H1 (cell line): Measurements from ENCODE around the gene MACIR. TPM values are rescaled to one million over a fixed set of nuclear protein-coding genes. Genes with fewer than 3 reads are reported as not detected.

ENCODE experiments used
- CTCF ChIA-PET: fragments of 300-600 bp; sonication (Branson Sonifier 250); formaldehyde crosslinking; loops from one replicate; lab custom pipeline; 2021; ENCODE audit not compliant: partially characterized antibody; lab: Charles Lee
- POLR2A ChIA-PET: fragments of 300-600 bp; sonication (Branson Sonifier 250); formaldehyde crosslinking; loops from one replicate; lab custom pipeline; 2021; ENCODE audit warnings: inconsistent platforms; ENCODE audit not compliant: partially characterized antibody; lab: Charles Lee
- DNase-seq, 2 experiments: peaks; one replicate each; pipeline versions ENCODE4 v3.0.0 to v3.0.0-alpha.2; 2010 to 2022; ENCODE audit warnings: low spot score in 2 of 2, low read depth in 1 of 2, mixed read lengths in 1 of 2
- FAIRE-seq: peaks from 2 replicates; lab custom pipeline; 2011; peaks lifted over from hg19 to GRCh38; lab: Jason Lieb, UNC
- H2AFZ ChIP-seq: 2 replicates; pipeline ENCODE4 v1.8.1; 2012; ENCODE audit warnings: low read length, inconsistent platforms
- H2AK5ac ChIP-seq: 2 replicates; pipeline ENCODE4 v1.6.1; 2013; ENCODE audit warnings: low read depth, low read length
- H2BK120ac ChIP-seq: replicated peaks from 2 replicates; pipeline ENCODE3; 2013; ENCODE audit warnings: low read depth, low read length, inconsistent platforms
- H2BK12ac ChIP-seq: 2 replicates; pipeline ENCODE4 v1.6.1; 2013; ENCODE audit warnings: low read depth, low read length
- H2BK15ac ChIP-seq: 2 replicates; pipeline ENCODE4 v1.6.1; 2013; ENCODE audit warnings: low read length
- H2BK20ac ChIP-seq: 2 replicates; pipeline ENCODE4 v1.6.1; 2013; ENCODE audit warnings: low read length
- H2BK5ac ChIP-seq: 2 replicates; pipeline ENCODE4 v1.6.1; 2013; ENCODE audit warnings: low read depth, low read length
- H3K14ac ChIP-seq: 2 replicates; pipeline ENCODE4 v1.6.1; 2013; ENCODE audit warnings: inconsistent platforms; ENCODE audit not compliant: insufficient read length
- H3K18ac ChIP-seq: 2 replicates; pipeline ENCODE4 v1.6.1; 2013; ENCODE audit warnings: low read length; ENCODE audit errors: extremely low read depth
- H3K23ac ChIP-seq: 2 replicates; pipeline ENCODE4 v1.6.1; 2013; ENCODE audit warnings: inconsistent platforms; ENCODE audit not compliant: insufficient read length
- H3K23me2 ChIP-seq: 2 replicates; pipeline ENCODE4 v1.6.1; 2013; ENCODE audit warnings: low read depth, low read length
- H3K27ac ChIP-seq: 2 replicates; pipeline ENCODE4 v1.6.1; 2011; ENCODE audit warnings: low read depth, low read length, inconsistent platforms
- H3K27me3 ChIP-seq, 4 experiments: replicated peaks in 1 of 4; 1 replicate in 1 of 4; 2 replicates in 3 of 4; pipeline versions ENCODE4 v1.6.1 to v1.8.1; 2011 to 2013; ENCODE audit warnings: low read length in 3 of 4, mild to moderate bottlenecking in 3 of 4, inconsistent platforms in 2 of 4, mixed read lengths in 2 of 4, moderate library complexity in 1 of 4; ENCODE audit not compliant: control insufficient read depth in 3 of 4, insufficient read depth in 3 of 4; ENCODE audit errors: extremely low read depth in 1 of 4
- H3K36me3 ChIP-seq, 4 experiments: 2 replicates each; pipeline versions ENCODE4 v1.6.1 to v1.8.1; 2011 to 2013; ENCODE audit warnings: mild to moderate bottlenecking in 4 of 4, low read length in 3 of 4, moderate library complexity in 2 of 4, control low read depth in 1 of 4, inconsistent platforms in 1 of 4; ENCODE audit not compliant: insufficient read depth in 4 of 4, control insufficient read depth in 2 of 4
- H3K4ac ChIP-seq: replicated peaks from 2 replicates; pipeline ENCODE3; 2013; ENCODE audit warnings: low read length, low read depth, mixed read lengths, inconsistent platforms; ENCODE audit not compliant: insufficient read length
- H3K4me1 ChIP-seq, 4 experiments: replicated peaks in 1 of 4; 1 replicate in 1 of 4; 2 replicates in 3 of 4; pipeline versions ENCODE4 v1.6.1 to v1.8.1; 2011 to 2013; ENCODE audit warnings: low read length in 3 of 4, inconsistent platforms in 2 of 4, mixed read lengths in 1 of 4; ENCODE audit not compliant: insufficient read depth in 4 of 4, control insufficient read depth in 3 of 4
- H3K4me2 ChIP-seq, 2 experiments: 2 replicates each; pipeline versions ENCODE4 v1.6.1 to v1.8.1; 2011 to 2013; ENCODE audit warnings: low read depth in 2 of 2, low read length in 2 of 2, control low read depth in 1 of 2, inconsistent platforms in 1 of 2, mild to moderate bottlenecking in 1 of 2; ENCODE audit not compliant: insufficient read depth in 1 of 2
- H3K4me3 ChIP-seq, 4 experiments: fragments of 200-600, 300-600 bp in 1 of 4; sonication (generic), shearing (Covaris generic), sonication (Bioruptor Twin) in 1 of 4; 2 replicates each; pipeline versions ENCODE4 v1.5.1 to v1.8.1; 2011 to 2016; ENCODE audit warnings: low read length in 4 of 4, low read depth in 3 of 4, control low read depth in 2 of 4, inconsistent platforms in 2 of 4, mild to moderate bottlenecking in 2 of 4, mixed read lengths in 1 of 4, moderate library complexity in 1 of 4; ENCODE audit not compliant: insufficient read depth in 2 of 4; ENCODE audit errors: extremely low read depth in 1 of 4
- H3K56ac ChIP-seq: replicated peaks from 2 replicates; pipeline ENCODE3; 2013; ENCODE audit warnings: low read depth, mild to moderate bottlenecking, mixed read lengths, low read length, inconsistent platforms; ENCODE audit not compliant: insufficient read length
- H3K79me1 ChIP-seq: 2 replicates; pipeline ENCODE4 v1.6.1; 2013; ENCODE audit warnings: low read depth, low read length, control low read depth
- H3K79me2 ChIP-seq, 2 experiments: 2 replicates each; pipeline versions ENCODE4 v1.6.1 to v1.8.1; 2012 to 2013; ENCODE audit warnings: low read length in 2 of 2, mild to moderate bottlenecking in 2 of 2, inconsistent platforms in 1 of 2; ENCODE audit not compliant: insufficient read depth in 2 of 2, control insufficient read depth in 1 of 2
- H3K9ac ChIP-seq, 4 experiments: replicated peaks in 1 of 4; 1 replicate in 1 of 4; 2 replicates in 3 of 4; pipeline versions ENCODE4 v1.6.1 to v1.8.1; 2011 to 2013; ENCODE audit warnings: low read depth in 3 of 4, low read length in 3 of 4, control low read depth in 2 of 4, mild to moderate bottlenecking in 2 of 4, moderate library complexity in 2 of 4, inconsistent platforms in 1 of 4; ENCODE audit errors: extremely low read depth in 1 of 4
- H3K9me3 ChIP-seq, 2 experiments: 2 replicates each; pipeline versions ENCODE4 v1.6.1 to v1.8.1; 2012 to 2013; ENCODE audit warnings: mild to moderate bottlenecking in 2 of 2, moderate library complexity in 2 of 2, control low read depth in 1 of 2, inconsistent platforms in 1 of 2, low read depth in 1 of 2, low read length in 1 of 2, mixed read lengths in 1 of 2; ENCODE audit not compliant: insufficient read depth in 2 of 2
- H4K20me1 ChIP-seq, 2 experiments: replicated peaks in 1 of 2; 2 replicates each; pipeline versions ENCODE3 to v1.8.1; 2011 to 2013; ENCODE audit warnings: inconsistent platforms in 2 of 2, low read length in 2 of 2, mild to moderate bottlenecking in 1 of 2; ENCODE audit not compliant: insufficient read depth in 2 of 2, control insufficient read depth in 1 of 2
- H4K5ac ChIP-seq: 2 replicates; pipeline ENCODE4 v1.6.1; 2013; ENCODE audit warnings: low read length, low read depth, mixed read lengths, inconsistent platforms; ENCODE audit not compliant: insufficient read length
- H4K8ac ChIP-seq: 2 replicates; pipeline ENCODE4 v1.8.0; 2013; ENCODE audit warnings: mild to moderate bottlenecking, moderate library complexity, low read length, inconsistent platforms; ENCODE audit not compliant: insufficient read depth; ENCODE audit errors: extremely low read depth
- H4K91ac ChIP-seq: replicated peaks from 2 replicates; pipeline ENCODE3; 2013; ENCODE audit warnings: low read length, mixed read lengths, inconsistent platforms; ENCODE audit not compliant: insufficient read length
- CHD1 ChIP-seq: IDR thresholded peaks from 2 replicates; pipeline ENCODE4 v1.6.1; 2012; ENCODE audit warnings: low read depth, low read length, improper control_type of control experiment
- EP300 ChIP-seq, 2 experiments: IDR thresholded peaks; 1 replicate in 1 of 2; 2 replicates in 1 of 2; pipeline ENCODE4 v1.6.1; 2011 to 2012; ENCODE audit warnings: low read depth in 2 of 2, low read length in 2 of 2, mild to moderate bottlenecking in 2 of 2, borderline replicate concordance in 1 of 2, inconsistent platforms in 1 of 2, moderate library complexity in 1 of 2
- GABPA ChIP-seq: IDR thresholded peaks from 2 replicates; pipeline ENCODE4 v1.6.1; 2011; ENCODE audit warnings: mild to moderate bottlenecking, low read length, moderate library complexity, borderline replicate concordance; ENCODE audit not compliant: insufficient read depth
- HDAC6 ChIP-seq: IDR thresholded peaks from one replicate; pipeline ENCODE4 v1.7.1; 2012; ENCODE audit warnings: low read depth, mild to moderate bottlenecking, inconsistent platforms, low read length, moderate library complexity
- POLR2AphosphoS5 ChIP-seq: IDR thresholded peaks from 2 replicates; pipeline ENCODE4 v1.6.1; 2011; ENCODE audit warnings: low read depth, low read length
- RNF2 ChIP-seq: fragments of 200-900, 300-1000 bp; sonication (generic); IDR thresholded peaks from 2 replicates; pipeline ENCODE4 v1.7.1; 2016; ENCODE audit warnings: borderline replicate concordance, low read depth, mild to moderate bottlenecking, antibody characterized with exemption, low read length; ENCODE audit not compliant: poor library complexity, severe bottlenecking; ENCODE audit errors: missing control alignments
- RXRA ChIP-seq: IDR thresholded peaks from 2 replicates; pipeline ENCODE4 v1.6.1; 2011; ENCODE audit warnings: low read depth, mild to moderate bottlenecking, low read length, moderate library complexity; ENCODE audit not compliant: insufficient read depth
- SP1 ChIP-seq: IDR thresholded peaks from 2 replicates; pipeline ENCODE4 v1.6.1; 2011; ENCODE audit warnings: low read depth, low read length
- TBP ChIP-seq: IDR thresholded peaks from 2 replicates; pipeline ENCODE4 v1.6.1; 2011; ENCODE audit warnings: low read depth, low read length, improper control_type of control experiment
- YY1 ChIP-seq: IDR thresholded peaks from 2 replicates; pipeline ENCODE4 v1.6.1; 2011; ENCODE audit warnings: low read depth, mild to moderate bottlenecking, low read length
- WGBS, 2 experiments: shearing (Covaris generic) in 1 of 2; methylation state at CpG; one replicate each; pipeline versions ENCODE4 v1.1.6 to v1.1.7; 2013 to 2015; ENCODE audit warnings: low lambda C conversion rate in 2 of 2, mixed read lengths in 2 of 2, inconsistent platforms in 1 of 2, low coverage in 1 of 2, missing lambda C conversion rate in 1 of 2; ENCODE audit not compliant: insufficient replicate concordance in 2 of 2, insufficient coverage in 1 of 2, insufficient read length in 1 of 2; ENCODE audit errors: extremely low coverage in 1 of 2, missing lambda C conversion rate in 1 of 2; 5-methylcytosine and 5-hydroxymethylcytosine counted together
- polyA plus RNA-seq, 7 experiments: library from polyadenylated mRNA; depleted of rRNA in 3 of 7; stranded (reverse) in 5 of 7; unstranded in 2 of 7; fragments of >200 nt in 5 of 7; fragments of 200-250 nt in 2 of 7; gene quantifications; 1 replicate in 5 of 7; 2 replicates in 1 of 7; 4 replicates in 1 of 7; pipeline versions ENCODE4 v1.2.1 to v1.2.3, GENCODE V29; 2011 to 2013; ENCODE audit warnings: missing spikeins in 2 of 7, mixed read lengths in 2 of 7
- total RNA-seq: library from RNA; stranded (reverse); fragmentation: NEBNext Ultra II Directional; extraction: Animal tissue kit (Norgen Biotek cat#: 25700); gene quantifications from 2 replicates; pipeline ENCODE4 v1.2.1, GENCODE V29; 2021

Gene MACIR
- total and polyA plus RNA-seq, 2 of the 8 experiments (the other 6 are each of a cell fraction or from before 2014, with no cell fraction given) = 8.0 to 19.2 TPM

GRCh38 chr5:103298607-103299188 lies 40.1 kb downstream of the MACIR start:
- Histone ChIP-seq H3K23me2 (no peaks in the 10 kb centered on the region), H3K4me3 (peak overlapping the region in 1 of 4 experiments; percentile 16; a peak in 1 of 8 replicates), H3K79me1 (no peaks in the 10 kb centered on the region), H2BK12ac (no peak overlapping the region), H3K4me1 (peaks cover 0 to 9% (median 2%) of the 10 kb centered on the region in 4 experiments; a peak in 2 of 7 replicates), H3K36me3 (no peaks in the 10 kb centered on the region), H4K8ac (no peak overlapping the region), H3K79me2 (no peaks in the 10 kb centered on the region), H2AK5ac (no peak overlapping the region), H2AFZ (peak overlapping the region; percentile 48; the same call in 1 of the 2 replicates), H3K14ac (no peak overlapping the region), H3K9me3 (no peaks in the 10 kb centered on the region), H3K9ac (no peak overlapping the region), H2BK15ac (no peak overlapping the region)
- WGBS, 2 experiments = 31% methylated on average over 4 of the region's 4 CpGs; no CpG with 5 or more reads in 1 of the 2 experiments
- CTCF ChIA-PET = interaction anchor here (0.9 to 1.5 kb wide), 4 partner anchors 8 to 140 kb away, joined by 3 to 4 read pairs (median 3); no protein-coding TSS in a partner anchor
- TF ChIP-seq SP1 (no peak), POLR2AphosphoS5 (no peak), RXRA (no peak), TBP (no peak), RNF2 (no peak), YY1 (no peak), CHD1 (no peak), EP300 (IDR thresholded peaks at IDR 0.05; ENCODE audit: borderline replicate concordance in 1 of 2, low read depth in 2 of 2, low read length in 2 of 2) (no peak), HDAC6 (no peak), GABPA (no peak)
- TF ChIP-seq, all 59 proteins: peak for 0
- no peak overlapping the region for H2BK5ac ChIP-seq
- DNase-seq (no peak), FAIRE-seq (no peak)
- no peaks in the 10 kb centered on the region for H3K27me3 ChIP-seq
- H3K4ac ChIP-seq = no peak overlapping the region
- H3K23ac ChIP-seq = no peak overlapping the region
- no peak overlapping the region for H3K27ac ChIP-seq
- POLR2A ChIA-PET = interaction anchor here (1.0 to 1.1 kb wide), 2 partner anchors 40 to 191 kb away, joined by 3 to 8 read pairs; partner anchors contain the start of gene MACIR
- no peak overlapping the region for H3K18ac ChIP-seq
- H2BK120ac ChIP-seq = no peak overlapping the region
- no peaks in the 10 kb centered on the region for H4K20me1 ChIP-seq
- H4K5ac ChIP-seq = no peak overlapping the region
- H3K4me2 ChIP-seq = peak overlapping the region in 1 of 2 experiments; percentile 16; a peak in 1 of 4 replicates
- no peak overlapping the region for H4K91ac ChIP-seq
- H3K56ac ChIP-seq = no peak overlapping the region
- no peak overlapping the region for H2BK20ac ChIP-seq
